GM12801 (cell line): Measurements from ENCODE around the gene TENM4.

Source experiments
- TF ChIP-seq, protein P1 (sequence below): IDR thresholded peaks from one replicate; pipeline ENCODE4 v1.5.1; 2011; ENCODE audit warnings: control low read depth; ENCODE audit not compliant: insufficient read length; ENCODE audit errors: extremely low read depth

Gene TENM4

DNA sequence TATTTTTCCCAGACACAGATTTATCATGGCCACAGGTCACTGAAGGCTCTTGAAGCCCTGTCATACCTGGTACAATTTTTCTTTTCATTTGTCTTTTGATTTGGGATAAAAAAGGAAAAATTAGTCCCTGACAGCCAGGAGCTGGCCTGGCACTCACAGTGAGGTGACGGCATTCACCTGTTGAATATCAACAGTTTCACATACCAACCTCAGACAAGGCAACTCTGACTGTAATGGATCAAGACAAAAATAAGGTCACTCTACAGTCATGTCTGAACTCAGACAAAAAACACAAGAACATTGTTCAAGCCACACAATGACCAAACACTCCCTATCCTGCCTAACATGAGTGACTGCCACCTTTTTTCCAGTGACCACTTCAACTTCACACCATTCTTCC is 392.9 kb downstream of the TENM4 start:
- TF ChIP-seq, protein P1, sequence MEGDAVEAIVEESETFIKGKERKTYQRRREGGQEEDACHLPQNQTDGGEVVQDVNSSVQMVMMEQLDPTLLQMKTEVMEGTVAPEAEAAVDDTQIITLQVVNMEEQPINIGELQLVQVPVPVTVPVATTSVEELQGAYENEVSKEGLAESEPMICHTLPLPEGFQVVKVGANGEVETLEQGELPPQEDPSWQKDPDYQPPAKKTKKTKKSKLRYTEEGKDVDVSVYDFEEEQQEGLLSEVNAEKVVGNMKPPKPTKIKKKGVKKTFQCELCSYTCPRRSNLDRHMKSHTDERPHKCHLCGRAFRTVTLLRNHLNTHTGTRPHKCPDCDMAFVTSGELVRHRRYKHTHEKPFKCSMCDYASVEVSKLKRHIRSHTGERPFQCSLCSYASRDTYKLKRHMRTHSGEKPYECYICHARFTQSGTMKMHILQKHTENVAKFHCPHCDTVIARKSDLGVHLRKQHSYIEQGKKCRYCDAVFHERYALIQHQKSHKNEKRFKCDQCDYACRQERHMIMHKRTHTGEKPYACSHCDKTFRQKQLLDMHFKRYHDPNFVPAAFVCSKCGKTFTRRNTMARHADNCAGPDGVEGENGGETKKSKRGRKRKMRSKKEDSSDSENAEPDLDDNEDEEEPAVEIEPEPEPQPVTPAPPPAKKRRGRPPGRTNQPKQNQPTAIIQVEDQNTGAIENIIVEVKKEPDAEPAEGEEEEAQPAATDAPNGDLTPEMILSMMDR: no peak

DNA sequence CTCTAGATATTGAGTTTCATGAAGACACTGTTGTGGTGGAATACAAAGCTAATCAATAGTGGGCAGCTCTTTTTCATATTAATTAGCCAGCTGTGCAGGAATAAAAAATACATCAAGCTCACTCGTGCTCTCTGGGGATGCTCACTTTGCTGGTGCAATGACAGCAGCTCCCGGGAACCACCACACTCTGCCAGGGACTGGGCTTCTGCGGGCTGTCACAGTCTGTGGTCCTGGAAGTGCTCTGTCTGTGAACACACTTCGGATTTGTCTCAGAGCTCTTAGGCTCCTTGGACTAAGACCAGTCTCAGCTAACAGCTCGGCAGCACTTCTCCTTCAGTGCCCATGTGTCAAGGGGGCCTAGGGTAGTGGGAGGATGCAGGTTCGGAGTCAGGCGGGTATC is 393.5 kb downstream of the TENM4 start:
- TF ChIP-seq, protein P1: no peak

DNA sequence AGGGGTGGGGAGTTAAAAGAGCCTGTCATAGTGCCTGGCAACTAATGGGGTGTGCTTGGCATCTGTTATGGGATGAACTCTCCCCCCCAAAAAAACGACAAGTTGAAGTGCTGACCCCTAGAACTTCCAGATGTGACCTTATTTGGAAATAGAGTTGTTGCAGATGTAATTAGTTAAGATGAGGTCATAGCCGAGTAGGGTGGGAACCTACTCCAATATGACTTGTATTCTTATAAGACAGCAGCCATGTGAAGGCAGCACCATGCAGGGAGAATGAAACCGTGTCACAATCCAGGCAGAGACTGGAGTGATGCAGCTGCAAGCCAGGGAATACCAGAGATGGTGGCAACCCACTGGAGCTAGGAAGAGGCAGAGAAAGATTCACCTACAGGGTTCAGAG is 394.5 kb downstream of the TENM4 start:
- TF ChIP-seq, protein P1: no peak

DNA sequence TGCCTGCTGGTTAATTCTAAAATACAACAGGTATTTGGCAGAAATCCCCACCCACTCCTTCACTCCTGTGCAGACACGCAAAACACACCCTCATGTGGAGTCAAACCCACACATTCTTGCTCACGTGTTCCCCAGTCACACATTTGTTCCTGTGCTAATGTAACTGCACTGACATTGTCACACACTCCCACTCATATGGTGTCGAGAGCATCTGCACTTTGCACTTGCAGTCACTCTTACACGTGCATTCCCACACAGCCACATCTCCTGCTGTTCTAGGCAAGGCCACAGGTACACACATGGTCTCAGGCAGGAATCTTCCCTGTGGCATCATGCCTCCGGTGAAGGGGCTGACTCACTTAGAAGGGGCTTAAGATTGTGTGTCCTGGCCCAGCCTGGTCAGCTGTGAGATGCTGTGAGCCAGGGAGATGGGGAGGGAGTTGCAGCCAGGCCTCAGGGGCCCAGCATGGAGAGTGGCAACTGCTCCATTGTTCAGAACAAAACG is 395.0 kb downstream of the TENM4 start:
- TF ChIP-seq, protein P1: no peak

DNA sequence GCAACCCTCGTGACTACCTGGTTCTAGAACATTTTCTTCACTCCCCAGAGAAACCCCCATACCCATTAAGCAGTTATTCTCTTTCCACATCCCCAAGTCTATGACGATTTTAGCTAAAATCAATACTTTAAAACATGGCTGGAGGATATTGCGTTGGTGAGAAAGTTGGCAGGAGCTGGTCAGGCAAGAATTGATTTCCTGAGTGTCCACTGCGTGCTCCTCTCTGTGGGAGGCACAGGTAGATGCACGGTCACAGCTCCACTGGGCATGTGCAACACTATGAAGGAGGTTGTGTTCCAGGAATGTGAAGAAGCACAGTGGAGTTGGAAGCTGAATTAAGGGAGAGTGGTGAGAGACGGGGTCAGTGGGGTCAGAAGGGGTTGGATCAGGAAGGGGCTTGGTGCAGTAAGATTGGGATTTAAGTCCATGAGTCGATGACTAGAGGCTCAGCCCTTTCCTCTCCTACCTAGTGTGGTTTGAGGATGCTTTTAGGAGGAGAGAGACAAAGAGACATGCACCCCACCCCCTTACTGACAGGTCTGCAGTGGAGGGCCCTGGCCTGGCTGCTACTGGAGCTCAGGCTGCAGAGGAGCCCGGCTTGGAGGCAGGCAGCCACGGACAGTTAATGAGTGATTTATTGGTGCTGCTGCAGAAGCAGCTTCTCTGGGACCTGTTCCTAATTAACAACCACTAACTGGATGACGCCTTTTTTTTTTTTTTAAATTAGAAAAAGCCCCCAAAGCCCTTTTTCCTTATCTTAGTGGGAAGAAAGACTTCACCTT is 395.6 kb downstream of the TENM4 start:
- TF ChIP-seq, protein P1: no peak

DNA sequence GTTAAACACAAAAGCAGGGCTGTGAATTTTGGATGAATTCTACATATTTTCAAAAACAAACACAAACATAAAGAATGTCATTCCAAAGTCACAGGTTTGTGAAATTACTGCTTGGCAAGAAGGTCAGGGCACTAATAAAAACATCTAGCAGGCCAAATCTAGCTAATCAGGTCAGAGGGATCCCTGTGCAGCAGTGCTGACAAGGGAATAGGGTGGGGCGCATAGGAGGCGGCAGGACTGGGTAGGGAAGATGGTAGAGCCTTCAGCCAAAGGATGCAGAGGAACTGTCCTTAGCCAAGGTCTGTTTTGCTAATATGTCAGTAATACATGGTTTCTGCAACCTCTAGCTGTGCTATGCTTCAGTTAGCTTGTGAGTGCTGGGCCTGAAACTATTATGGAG is 396.6 kb downstream of the TENM4 start:
- TF ChIP-seq, protein P1: no peak

DNA sequence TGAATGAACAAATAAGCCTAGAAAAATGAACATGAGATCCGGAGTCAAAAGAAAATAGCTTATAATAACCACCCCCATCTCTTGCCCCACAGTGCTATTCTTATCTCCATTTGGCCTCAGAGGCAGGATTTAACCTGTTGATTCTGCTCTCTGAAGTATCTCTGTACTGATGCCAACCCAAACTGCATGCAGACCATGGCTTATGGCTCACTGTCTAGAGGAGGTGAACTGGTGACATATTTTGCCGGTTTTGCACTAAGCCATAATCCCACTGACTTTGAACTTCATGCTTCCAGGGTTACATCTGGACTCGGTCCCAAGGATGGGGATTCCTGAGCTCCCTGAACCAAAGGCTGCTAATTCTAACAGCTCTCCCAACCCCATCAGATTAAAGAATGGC is 397.1 kb downstream of the TENM4 start:
- TF ChIP-seq, protein P1: no peak
